CD4-positive, alpha-beta T cell treated with Interleukin-21 for 1 hour (primary cell): ENCODE measurements around the gene APH1B.

ENCODE experiments used
- DNase-seq: peaks from one replicate; pipeline ENCODE4 v3.0.0-alpha.2; 2020

Gene APH1B

GRCh38 chr15:63254991-63255390, 22.4 kb upstream of the APH1B start:
- DNase-seq, result no peak

DNA sequence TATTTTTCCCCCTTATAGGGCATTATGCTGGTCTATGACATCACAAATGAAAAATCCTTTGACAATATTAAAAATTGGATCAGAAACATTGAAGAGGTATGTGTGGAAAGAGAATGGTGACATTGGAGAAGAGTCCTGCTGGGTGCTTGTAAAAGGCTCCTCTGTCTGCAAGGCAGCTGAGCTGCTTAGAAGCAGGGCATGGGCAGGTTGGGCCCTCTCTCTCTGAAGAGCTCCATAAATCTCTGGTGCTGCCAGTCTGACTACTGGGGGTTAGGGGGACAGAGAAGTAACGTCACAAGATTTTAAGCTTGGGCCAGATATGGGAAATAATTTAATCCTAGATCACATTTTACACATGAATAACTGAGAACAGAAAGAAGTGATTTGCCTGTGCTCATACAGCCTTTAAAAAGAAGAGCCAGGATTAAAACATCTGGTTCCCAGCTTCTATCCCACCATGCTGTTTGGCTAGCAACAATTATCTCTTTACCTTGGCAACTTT, 21.9 kb upstream of the APH1B start:
- no peak for DNase-seq

GRCh38 chr15:63256433-63257274, 20.8 kb upstream of the APH1B start:
- no peak for DNase-seq

DNA sequence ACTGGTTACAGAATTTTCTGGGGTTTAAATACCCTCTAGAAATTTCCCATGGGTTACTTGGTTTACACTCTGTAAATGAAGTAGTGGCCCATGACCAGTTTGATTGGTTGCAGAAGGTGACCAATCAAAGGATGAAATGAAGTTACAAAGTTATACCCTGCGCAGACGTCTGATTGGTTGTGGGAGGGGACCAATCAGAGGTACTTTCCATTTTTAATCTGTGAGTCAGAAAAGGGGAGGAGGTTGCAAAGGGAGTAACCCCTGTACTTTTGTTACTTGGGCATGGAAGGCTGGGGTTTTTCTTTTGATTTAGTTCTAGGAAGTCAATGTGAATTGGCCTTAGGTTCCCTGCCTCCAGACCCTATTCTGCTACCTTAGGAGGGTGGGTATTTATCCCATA, 18.7 kb upstream of the APH1B start:
- DNase-seq, result no peak

DNA sequence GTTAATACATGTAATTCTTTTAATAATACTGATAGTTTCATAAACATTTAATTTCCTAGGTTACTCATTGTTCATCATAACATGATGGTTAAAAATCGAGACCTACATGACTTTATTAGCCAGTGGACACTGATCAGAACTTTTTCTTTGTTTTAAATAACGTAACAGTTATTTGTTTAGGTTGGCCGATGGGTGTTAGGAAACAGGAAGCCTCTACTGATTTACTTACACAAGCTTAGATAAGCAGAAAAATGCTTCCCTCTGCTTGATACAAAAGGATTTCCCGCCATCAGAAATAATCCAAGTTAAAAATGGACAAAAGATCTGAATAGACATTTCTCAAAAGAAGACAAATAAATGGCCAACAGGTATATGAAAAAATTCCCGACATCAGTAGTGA, 16.6 kb upstream of the APH1B start:
- no peak for DNase-seq

DNA sequence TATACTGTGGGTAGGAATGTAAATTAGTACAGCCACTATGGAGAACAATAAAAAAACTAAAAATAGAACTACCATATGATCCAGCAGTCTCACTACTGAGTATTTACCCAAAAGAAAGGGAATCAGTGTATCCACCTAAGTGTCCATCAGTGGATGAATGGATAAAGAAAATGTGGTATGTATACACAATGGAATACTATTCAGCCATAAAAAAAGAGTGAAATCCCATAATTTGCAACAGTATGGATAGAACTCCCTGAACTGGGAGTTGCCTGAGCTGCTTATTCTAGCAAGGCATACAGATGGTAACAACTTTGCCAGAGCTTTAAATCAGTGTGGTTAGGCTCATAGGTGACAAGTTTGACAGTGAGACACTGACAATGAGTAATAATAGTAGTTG, 16.1 kb upstream of the APH1B start:
- DNase-seq, result no peak

- no peak for DNase-seq
These were observed 13.9 kb upstream of the APH1B start for GRCh38 chr15:63263519-63263918.

DNA sequence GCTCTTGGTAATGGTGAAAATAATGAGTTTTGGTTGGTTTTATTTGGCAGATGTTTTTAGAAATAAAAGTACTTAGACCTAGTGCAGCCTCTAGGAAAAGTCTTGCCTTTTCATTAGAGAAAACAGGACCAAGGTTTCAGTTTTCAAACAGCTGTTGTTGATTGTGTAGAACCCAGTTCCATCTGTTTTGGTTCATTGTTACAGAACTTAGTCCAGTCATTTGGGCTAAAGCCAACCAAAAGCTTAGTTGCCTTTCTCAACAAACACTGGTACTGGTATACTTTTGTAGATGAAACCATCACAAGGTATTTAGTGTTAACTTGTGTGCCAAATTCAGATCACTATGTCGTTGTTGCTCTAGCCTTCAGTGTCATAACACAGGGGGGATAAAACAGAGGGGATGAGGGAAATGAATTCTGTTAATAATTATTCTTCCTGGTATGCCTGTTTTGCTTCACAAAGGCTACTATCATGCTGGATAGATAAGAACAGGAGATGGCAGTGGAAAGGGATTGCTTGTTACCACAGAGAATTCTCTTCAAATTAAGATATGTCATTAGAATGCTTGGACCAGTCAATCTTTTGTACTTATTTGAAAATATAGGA, 12.6 kb upstream of the APH1B start:
- DNase-seq, result no peak

- peak; percentile 13 for DNase-seq
These were observed 3.0 kb upstream of the APH1B start for GRCh38 chr15:63274427-63274826.

DNA sequence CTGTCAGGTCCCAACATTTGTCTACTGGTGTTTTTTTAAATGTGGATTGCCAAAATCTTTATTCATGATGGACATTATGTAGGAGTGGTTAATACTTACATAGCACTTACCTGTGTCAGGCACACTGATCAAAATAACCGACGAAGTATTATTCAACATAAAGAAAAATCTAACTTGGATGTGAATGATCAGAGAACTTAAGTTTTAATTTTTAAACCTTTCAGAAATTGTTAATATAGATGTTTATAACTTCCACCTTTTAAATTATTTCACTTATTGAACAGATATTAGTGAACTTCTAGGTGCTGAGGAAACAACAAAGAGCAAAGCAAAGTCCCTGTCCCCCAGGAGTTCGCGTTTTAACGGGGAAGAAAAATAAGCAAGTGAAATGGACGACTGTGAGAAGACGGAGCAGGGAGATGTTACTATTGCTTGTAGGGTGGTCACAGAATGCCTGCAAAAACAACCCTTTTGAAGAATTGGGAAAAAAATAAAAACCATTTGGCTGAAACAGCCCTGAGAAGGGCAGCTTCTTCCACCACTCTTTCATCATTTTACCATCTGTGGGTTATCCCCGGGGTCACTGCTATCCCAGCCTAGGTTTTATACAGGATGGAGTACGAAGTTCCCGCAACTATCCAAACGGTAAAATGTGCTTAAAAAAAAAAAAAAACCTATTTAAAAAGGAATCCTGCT, 915 bp upstream of the APH1B start:
- DNase-seq, result no peak

DNA sequence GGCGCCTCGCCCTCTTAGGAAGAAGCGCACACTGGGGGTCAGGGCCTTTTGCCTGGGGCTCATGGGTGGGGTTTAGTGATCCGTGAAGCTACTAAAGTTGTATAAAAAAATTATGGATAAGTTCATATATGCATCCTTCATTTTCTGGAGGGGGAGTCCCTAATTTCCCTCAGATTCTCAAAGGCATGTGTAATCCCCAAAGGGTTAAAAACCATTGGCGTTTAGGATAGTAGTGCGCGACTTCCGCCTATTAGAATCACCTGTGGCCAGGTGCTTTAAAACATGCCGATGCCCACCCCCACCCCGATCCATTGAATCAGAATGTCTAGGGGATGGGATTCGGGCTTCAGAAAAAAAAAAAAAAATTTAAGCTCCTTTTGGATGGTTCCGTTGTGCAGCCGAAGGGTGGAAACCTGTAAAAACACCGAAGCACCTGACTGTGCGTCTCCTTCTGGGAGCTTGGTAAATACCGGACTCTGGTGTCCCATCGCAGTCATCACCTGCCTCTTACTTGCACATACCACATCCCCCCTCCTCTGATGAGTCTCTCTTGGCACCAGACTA, 570 bp downstream of the APH1B start:
- no peak for DNase-seq

DNA sequence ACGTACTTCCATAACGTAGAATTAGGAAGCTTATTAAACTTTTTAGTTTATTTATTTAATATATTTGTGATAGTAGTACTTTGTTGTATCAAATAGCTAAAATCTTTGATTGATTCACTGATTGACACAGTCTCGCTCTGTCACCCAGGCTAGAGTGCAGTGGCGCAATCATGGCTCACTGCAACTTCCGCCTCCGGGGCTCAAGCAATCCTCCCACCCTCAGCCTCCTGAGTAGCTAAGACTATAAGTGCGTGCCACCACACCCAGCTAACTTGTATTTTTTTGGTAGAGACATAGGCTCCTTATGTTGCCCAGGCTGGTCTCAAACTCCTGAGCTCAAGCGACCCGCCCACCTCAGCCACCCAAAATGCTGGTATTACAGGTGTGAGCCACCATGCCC, 5.7 kb downstream of the APH1B start:
- DNase-seq, result no peak

DNA sequence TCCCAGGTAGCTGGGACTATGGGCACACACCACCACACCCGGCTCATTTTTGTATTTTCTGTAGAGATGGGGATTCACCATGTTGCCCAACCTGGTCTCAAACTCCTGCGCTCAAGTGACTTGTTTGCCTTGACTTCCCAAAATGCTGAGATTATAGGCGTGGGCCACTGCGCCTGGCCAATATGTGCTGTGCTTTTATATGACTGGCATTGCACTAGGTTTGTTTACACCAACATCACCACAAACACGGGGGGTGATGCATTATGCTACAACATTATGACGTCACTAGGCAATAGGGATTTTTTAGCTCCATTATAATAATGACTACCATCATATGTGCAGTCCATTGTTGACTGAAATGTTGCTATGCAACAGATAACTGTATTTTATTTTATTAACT, 6.9 kb downstream of the APH1B start:
- DNase-seq, result no peak

GRCh38 chr15:63287109-63287508, 9.7 kb downstream of the APH1B start:
- DNase-seq, result no peak

DNA sequence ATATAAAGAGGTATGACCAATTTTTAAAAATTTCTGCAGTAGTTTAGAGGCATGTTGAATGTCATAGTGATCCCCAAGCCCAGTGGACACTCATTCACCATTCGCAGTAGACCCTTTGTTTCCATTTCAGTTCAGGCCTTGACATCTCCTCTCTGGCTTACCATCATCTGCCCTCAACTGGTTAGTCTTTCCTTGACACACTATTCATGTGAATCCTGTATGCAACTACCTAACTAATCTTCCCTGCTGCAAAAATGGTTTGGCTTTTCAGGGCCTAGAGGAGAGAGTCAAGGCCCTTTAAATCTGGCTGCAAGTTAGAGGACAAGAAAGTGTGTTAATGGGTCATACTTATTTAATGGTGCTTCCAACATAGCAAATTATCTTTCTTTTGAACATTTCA, 10.9 kb downstream of the APH1B start:
- no peak for DNase-seq

DNA sequence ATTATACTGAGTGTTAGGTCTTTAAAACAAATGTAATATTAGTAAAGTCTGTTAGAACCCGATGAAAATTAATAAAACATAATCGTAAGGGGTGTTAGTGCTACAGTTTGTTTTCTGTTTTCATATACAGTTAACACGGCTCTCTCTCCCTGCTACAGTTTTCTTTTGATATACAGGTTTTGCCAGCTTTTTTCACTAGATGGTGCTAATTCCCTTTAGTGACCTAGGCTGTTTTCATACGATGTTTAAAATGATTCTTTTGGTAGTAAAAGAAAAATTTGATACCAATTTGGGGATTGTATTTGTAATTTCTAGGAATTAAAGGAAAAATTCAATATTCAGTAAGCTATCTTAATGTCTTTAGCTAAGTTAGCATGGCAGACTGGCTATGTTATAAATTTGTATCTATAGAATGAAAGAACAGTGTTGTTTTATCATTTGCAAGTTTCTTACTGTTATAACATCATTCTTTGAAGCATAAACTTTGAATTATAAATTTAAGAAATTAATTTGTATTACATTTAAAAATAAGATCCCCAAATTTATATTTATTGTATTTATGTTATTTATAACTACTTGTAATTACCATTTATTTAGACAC, 11.5 kb downstream of the APH1B start:
- DNase-seq, result peak; percentile 67

- DNase-seq, result no peak
These were observed 14.1 kb downstream of the APH1B start for GRCh38 chr15:63291507-63291906.

- DNase-seq, result no peak
These were observed 14.8 kb downstream of the APH1B start for GRCh38 chr15:63292241-63292640.

GRCh38 chr15:63292771-63293170, 15.4 kb downstream of the APH1B start:
- DNase-seq, result no peak

GRCh38 chr15:63294359-63294758, 17.0 kb downstream of the APH1B start:
- no peak for DNase-seq

DNA sequence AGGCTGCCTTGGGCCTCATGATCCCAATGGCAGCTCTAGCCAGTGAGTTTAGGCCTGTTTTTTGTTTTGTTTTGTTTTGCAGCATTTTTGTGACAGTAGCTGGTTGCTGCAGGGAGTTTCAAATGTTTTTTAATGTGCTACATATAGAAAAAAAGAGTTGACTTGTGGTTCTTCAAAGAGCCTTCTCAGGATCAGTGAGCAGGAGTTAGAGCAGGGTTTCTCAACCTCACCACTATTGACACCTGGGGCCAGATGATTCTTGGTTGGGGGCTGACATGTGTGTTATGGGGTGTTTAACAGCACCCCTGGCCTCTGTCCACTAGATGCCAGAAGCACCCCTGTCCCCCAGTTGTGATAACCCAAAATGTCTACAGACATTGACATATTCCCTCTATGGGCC, 17.9 kb downstream of the APH1B start:
- DNase-seq, result no peak

DNA sequence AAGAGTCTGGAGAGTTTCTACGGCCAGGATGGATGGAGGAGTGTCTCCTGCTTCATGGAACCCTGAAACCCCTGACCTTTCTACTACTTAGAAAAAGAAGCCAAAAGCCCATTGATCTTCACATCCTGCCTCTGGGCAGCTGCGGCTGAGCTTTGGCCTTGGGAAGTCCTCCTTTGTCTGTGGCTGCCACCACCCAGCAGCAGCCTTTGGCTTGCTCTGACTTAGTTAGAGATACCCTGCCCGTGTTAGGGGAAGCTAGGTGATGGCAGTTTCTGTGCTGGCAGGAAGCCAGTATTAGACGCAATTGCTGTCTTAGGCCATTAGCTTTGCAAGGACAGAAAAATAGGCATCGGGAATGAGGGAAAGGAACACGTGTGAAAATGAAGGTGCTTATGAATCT, 18.8 kb downstream of the APH1B start:
- DNase-seq, result peak; percentile 6

DNA sequence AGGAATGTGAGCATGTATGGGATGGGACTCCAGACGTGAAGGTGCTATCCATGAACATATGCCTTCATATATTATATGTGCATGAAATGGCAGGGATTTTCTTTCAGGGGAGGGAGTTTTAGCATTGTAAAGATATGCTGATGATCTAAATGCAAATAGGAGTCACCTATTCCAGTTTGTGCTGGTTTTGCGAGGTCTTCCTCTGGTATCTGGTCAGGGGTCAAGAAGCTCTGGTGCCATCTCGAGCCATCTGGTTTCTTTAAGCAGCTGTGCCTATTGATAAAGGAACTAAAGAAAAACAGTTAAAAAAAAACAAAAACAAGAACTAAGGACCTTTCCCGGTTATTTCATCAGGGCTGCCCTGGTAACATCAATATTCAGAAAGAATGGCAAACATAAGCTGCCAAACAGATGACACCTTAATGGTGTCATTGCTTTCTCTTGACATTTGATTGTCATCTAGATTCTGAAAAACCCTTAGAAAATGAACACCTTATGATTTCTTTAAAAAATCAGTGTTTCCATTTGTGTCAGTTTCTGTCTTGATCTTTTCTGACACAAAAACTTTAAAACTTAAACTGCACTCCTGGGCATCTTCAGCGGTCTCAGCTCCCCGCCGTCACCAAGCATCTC, 22.7 kb downstream of the APH1B start:
- DNase-seq, result no peak
